HepG2 (cell line): ENCODE data around the gene SPG7. TPM values are rescaled to one million over a fixed set of nuclear protein-coding genes. Genes with fewer than 3 reads are reported as not detected.
A peak's percentile ranks its signal among the peaks of the same experiment; 100 is the strongest.

ENCODE experiments used
- HIVEP1 ChIP-seq: sonication (generic); formaldehyde crosslinking; IDR thresholded peaks from 2 replicates; pipeline ENCODE4 v1.4.0; 2020; ENCODE audit warnings: mild to moderate bottlenecking, missing genetic modification reagents
- KDM1A ChIP-seq: IDR thresholded peaks from 2 replicates; pipeline ENCODE4 v1.6.1; 2016; ENCODE audit warnings: missing compliant biosample characterization
- KLF15 ChIP-seq: sonication (generic); formaldehyde crosslinking; IDR thresholded peaks from 2 replicates; pipeline ENCODE4 v1.8.1; 2023; ENCODE audit warnings: borderline replicate concordance, mild to moderate bottlenecking, inconsistent platforms, missing genetic modification reagents, mixed read lengths
- LCORL ChIP-seq, 2 experiments: fragments of 450-650 bp in 1 of 2; sonication (generic) in 1 of 2; formaldehyde crosslinking in 1 of 2; IDR thresholded peaks; 2 replicates each; pipeline versions ENCODE4 v1.5.0 to v1.6.1; 2017 to 2020; ENCODE audit warnings: antibody characterized with exemption in 1 of 2, missing genetic modification reagents in 1 of 2
- MTF2 ChIP-seq: sonication (generic); formaldehyde crosslinking; IDR thresholded peaks from 2 replicates; pipeline ENCODE4 v1.5.0; 2020; ENCODE audit warnings: missing genetic modification reagents, borderline replicate concordance
- SP140L ChIP-seq: sonication (generic); formaldehyde crosslinking; IDR thresholded peaks from 2 replicates; pipeline ENCODE4 v1.4.0; 2020; ENCODE audit warnings: missing genetic modification reagents, borderline replicate concordance
- TBX2 ChIP-seq: sonication (generic); formaldehyde crosslinking; IDR thresholded peaks from 2 replicates; pipeline ENCODE4 v1.5.0; 2020; ENCODE audit warnings: missing genetic modification reagents, mild to moderate bottlenecking, borderline replicate concordance
- ZBTB20 ChIP-seq: sonication (generic); formaldehyde crosslinking; IDR thresholded peaks from 2 replicates; pipeline ENCODE4 v1.8.1; 2023; ENCODE audit warnings: missing genetic modification reagents, low read depth, mild to moderate bottlenecking, borderline replicate concordance
- ZMAT3 ChIP-seq: sonication (generic); formaldehyde crosslinking; conservative IDR thresholded peaks from 2 replicates; pipeline ENCODE4 v1.7.0; 2021; ENCODE audit warnings: missing genetic modification reagents
- ZNF232 ChIP-seq: sonication (generic); formaldehyde crosslinking; IDR thresholded peaks from 2 replicates; pipeline ENCODE4 v1.4.0; 2020; ENCODE audit warnings: missing genetic modification reagents, borderline replicate concordance
- ZNF234 ChIP-seq: sonication (generic); formaldehyde crosslinking; conservative IDR thresholded peaks from 2 replicates; pipeline ENCODE4 v1.5.1; 2020; ENCODE audit warnings: mild to moderate bottlenecking, missing genetic modification reagents
- ZNF30 ChIP-seq: sonication (generic); formaldehyde crosslinking; IDR thresholded peaks from 2 replicates; pipeline ENCODE4 v1.5.0; 2020; ENCODE audit warnings: mild to moderate bottlenecking, missing genetic modification reagents
- ZNF333 ChIP-seq: sonication (generic); formaldehyde crosslinking; IDR thresholded peaks from 2 replicates; pipeline ENCODE4 v1.4.0; 2020; ENCODE audit warnings: mild to moderate bottlenecking, missing genetic modification reagents, borderline replicate concordance
- ZNF703 ChIP-seq: sonication (generic); formaldehyde crosslinking; IDR thresholded peaks from 2 replicates; pipeline ENCODE4 v1.5.1; 2020; ENCODE audit warnings: missing genetic modification reagents, mild to moderate bottlenecking, moderate library complexity, borderline replicate concordance
- ZNF790 ChIP-seq: sonication (generic); formaldehyde crosslinking; IDR thresholded peaks from 2 replicates; pipeline ENCODE4 v1.8.0; 2022; ENCODE audit warnings: missing genetic modification reagents, mild to moderate bottlenecking, borderline replicate concordance
- ZNF83 ChIP-seq: sonication (generic); formaldehyde crosslinking; IDR thresholded peaks from 2 replicates; pipeline ENCODE4 v1.4.0; 2020; ENCODE audit warnings: missing genetic modification reagents, mild to moderate bottlenecking, borderline replicate concordance
- polyA plus RNA-seq, 8 experiments: library from polyadenylated mRNA; depleted of rRNA in 3 of 8; stranded (reverse) in 7 of 8; unstranded in 1 of 8; fragments of >200 nt; fragmentation: Illumina TruSeq in 4 of 8; extraction: Trizol in 4 of 8; gene quantifications; 2 replicates each; pipeline versions ENCODE4 v1.2.1 to v1.2.3, GENCODE V29; 2011 to 2016; ENCODE audit warnings: low read depth in 4 of 8, missing spikeins in 1 of 8, mixed read lengths in 1 of 8; ENCODE audit not compliant: insufficient read depth in 1 of 8
- total RNA-seq, 5 experiments: library from RNA; depleted of rRNA; stranded (reverse); fragments of >200 nt; fragmentation: Illumina TruSeq; extraction: Trizol; gene quantifications; 2 replicates each; pipeline ENCODE4 v1.2.3, GENCODE V29; 2016; ENCODE audit warnings: low read depth in 1 of 5
- TF ChIP-seq, protein P1 (sequence below): sonication (generic); formaldehyde crosslinking; IDR thresholded peaks from 2 replicates; pipeline ENCODE4 v1.9.0; 2022; ENCODE audit warnings: low read depth, missing genetic modification reagents
- TF ChIP-seq, protein P2 (sequence below): sonication (generic); formaldehyde crosslinking; IDR thresholded peaks from 2 replicates; pipeline ENCODE4 v1.4.0; 2020; ENCODE audit warnings: mild to moderate bottlenecking, missing genetic modification reagents
- TF ChIP-seq, protein P3 (sequence below): sonication (generic); formaldehyde crosslinking; IDR thresholded peaks from 2 replicates; pipeline ENCODE4 v1.8.1; 2023; ENCODE audit warnings: mild to moderate bottlenecking, missing genetic modification reagents, borderline replicate concordance
- TF ChIP-seq, protein P4 (sequence below): sonication (generic); formaldehyde crosslinking; IDR thresholded peaks from 2 replicates; pipeline ENCODE4 v1.8.0; 2022; ENCODE audit warnings: mild to moderate bottlenecking, missing genetic modification reagents, moderate library complexity
- TF ChIP-seq, protein P5 (sequence below): sonication (generic); formaldehyde crosslinking; IDR thresholded peaks from 2 replicates; pipeline ENCODE4 v1.5.0; 2020; ENCODE audit warnings: missing genetic modification reagents

The SPG7 gene
- total and polyA plus RNA-seq, 2 of the 13 experiments (the other 11 are each of a cell fraction or from before 2014, with no cell fraction given), result 66.0 to 136 TPM

DNA sequence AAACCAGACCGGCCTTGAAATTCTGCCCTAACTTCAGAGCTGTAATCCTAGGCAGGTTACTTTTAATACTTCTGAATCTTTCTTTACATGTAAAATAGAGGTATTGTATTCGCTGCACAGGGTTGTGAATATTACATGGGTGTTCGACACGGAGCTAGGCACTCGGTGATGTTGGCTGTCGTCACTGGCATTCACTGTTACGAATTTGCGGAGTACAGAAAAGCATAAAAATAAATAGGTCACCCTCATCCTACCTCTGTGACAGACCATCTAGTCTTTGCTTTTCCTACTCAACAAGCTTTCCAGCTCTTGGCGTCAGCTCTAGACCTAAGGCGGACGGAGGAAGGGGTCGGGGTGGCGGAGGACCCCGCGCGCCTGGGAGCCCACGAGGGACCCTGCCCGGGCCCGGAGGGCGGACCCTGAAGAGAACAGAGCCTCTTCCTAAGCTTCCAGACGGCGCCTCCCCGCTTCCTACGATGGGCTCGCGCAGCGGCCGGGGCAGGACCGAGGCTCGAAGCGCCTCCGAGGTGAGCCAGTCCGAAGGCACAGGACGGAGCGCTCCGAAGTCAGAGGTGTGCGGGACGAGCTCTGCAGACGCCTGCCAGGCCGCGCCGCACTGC lies 879 bp upstream of the SPG7 start (continued):
- TF ChIP-seq, protein P1, sequence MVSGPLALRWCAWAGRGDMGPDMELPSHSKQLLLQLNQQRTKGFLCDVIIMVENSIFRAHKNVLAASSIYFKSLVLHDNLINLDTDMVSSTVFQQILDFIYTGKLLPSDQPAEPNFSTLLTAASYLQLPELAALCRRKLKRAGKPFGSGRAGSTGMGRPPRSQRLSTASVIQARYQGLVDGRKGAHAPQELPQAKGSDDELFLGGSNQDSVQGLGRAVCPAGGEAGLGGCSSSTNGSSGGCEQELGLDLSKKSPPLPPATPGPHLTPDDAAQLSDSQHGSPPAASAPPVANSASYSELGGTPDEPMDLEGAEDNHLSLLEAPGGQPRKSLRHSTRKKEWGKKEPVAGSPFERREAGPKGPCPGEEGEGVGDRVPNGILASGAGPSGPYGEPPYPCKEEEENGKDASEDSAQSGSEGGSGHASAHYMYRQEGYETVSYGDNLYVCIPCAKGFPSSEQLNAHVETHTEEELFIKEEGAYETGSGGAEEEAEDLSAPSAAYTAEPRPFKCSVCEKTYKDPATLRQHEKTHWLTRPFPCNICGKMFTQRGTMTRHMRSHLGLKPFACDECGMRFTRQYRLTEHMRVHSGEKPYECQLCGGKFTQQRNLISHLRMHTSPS (CRISPR knock-in tag), result 0 out of 2 replicates have a peak, but pooled peaks have one; percentile 54
- TF ChIP-seq, protein P2, sequence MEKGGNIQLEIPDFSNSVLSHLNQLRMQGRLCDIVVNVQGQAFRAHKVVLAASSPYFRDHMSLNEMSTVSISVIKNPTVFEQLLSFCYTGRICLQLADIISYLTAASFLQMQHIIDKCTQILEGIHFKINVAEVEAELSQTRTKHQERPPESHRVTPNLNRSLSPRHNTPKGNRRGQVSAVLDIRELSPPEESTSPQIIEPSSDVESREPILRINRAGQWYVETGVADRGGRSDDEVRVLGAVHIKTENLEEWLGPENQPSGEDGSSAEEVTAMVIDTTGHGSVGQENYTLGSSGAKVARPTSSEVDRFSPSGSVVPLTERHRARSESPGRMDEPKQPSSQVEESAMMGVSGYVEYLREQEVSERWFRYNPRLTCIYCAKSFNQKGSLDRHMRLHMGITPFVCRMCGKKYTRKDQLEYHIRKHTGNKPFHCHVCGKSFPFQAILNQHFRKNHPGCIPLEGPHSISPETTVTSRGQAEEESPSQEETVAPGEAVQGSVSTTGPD (CRISPR knock-in tag), result 0 out of 2 replicates have a peak, but pooled peaks have one; percentile 70
- TF ChIP-seq, protein P3, sequence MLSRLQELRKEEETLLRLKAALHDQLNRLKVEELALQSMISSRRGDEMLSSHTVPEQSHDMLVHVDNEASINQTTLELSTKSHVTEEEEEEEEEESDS, result peak; percentile 54; the same call in 1 of the 2 replicates
- TF ChIP-seq ZBTB20 (CRISPR knock-in tag) (peak; percentile 54; the same call in 1 of the 2 replicates), ZNF232 (CRISPR knock-in tag) (no peak), ZMAT3 (CRISPR knock-in tag) (peak; percentile 70), HIVEP1 (CRISPR knock-in tag) (peak; percentile 50), ZNF83 (CRISPR knock-in tag) (peak; percentile 10; the same call in 1 of the 2 replicates), ZNF30 (CRISPR knock-in tag) (0 out of 2 replicates have a peak, but pooled peaks have one; percentile 9), ZNF790 (peak; percentile 72; the same call in 1 of the 2 replicates), KDM1A (CRISPR knock-in tag) (no peak), KLF15 (CRISPR knock-in tag) (no peak; the same call in 1 of the 2 replicates), TBX2 (CRISPR knock-in tag) (0 out of 2 replicates have a peak, but pooled peaks have one; percentile 3), LCORL (IDR thresholded peaks at IDR 0.05) (no peak), LCORL (CRISPR knock-in tag; IDR thresholded peaks at IDR 0.05) (0 out of 2 replicates have a peak, but pooled peaks have one; percentile 34), ZNF234 (peak; percentile 53; the same call in 1 of the 2 replicates), ZNF703 (CRISPR knock-in tag) (0 out of 2 replicates have a peak, but pooled peaks have one; percentile 17), MTF2 (0 out of 2 replicates have a peak, but pooled peaks have one; percentile 41), SP140L (peak; percentile 1; the same call in 1 of the 2 replicates), ZNF333 (CRISPR knock-in tag) (peak; percentile 14; the same call in 1 of the 2 replicates)
- TF ChIP-seq, protein P4, sequence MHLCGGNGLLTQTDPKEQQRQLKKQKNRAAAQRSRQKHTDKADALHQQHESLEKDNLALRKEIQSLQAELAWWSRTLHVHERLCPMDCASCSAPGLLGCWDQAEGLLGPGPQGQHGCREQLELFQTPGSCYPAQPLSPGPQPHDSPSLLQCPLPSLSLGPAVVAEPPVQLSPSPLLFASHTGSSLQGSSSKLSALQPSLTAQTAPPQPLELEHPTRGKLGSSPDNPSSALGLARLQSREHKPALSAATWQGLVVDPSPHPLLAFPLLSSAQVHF (CRISPR knock-in tag), result peak; percentile 11; the same call in 1 of the 2 replicates
- TF ChIP-seq, protein P5, sequence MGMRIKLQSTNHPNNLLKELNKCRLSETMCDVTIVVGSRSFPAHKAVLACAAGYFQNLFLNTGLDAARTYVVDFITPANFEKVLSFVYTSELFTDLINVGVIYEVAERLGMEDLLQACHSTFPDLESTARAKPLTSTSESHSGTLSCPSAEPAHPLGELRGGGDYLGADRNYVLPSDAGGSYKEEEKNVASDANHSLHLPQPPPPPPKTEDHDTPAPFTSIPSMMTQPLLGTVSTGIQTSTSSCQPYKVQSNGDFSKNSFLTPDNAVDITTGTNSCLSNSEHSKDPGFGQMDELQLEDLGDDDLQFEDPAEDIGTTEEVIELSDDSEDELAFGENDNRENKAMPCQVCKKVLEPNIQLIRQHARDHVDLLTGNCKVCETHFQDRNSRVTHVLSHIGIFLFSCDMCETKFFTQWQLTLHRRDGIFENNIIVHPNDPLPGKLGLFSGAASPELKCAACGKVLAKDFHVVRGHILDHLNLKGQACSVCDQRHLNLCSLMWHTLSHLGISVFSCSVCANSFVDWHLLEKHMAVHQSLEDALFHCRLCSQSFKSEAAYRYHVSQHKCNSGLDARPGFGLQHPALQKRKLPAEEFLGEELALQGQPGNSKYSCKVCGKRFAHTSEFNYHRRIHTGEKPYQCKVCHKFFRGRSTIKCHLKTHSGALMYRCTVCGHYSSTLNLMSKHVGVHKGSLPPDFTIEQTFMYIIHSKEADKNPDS (CRISPR knock-in tag), result 0 out of 2 replicates have a peak, but pooled peaks have one; percentile 60
